K562 (cell line): Measurements from ENCODE around the gene ZNF853. TPM values are rescaled to one million over a fixed set of nuclear protein-coding genes. Genes with fewer than 3 reads are reported as not detected.

Source experiments
- ATAC-seq: fragments of 200-7000 bp; cut with Tn5 transposase; 3 replicates; pipeline ENCODE4 v1.9.1; 2020; ENCODE audit warnings: moderate library complexity
- BruUV-seq: library from RNA; stranded (reverse); fragments of 400-500 nt; replicated peaks from 2 replicates; lab custom pipeline; 2021; lab: Mats Ljungman, UMichigan
- CTCF ChIA-PET: fragments of 300-600 bp; formaldehyde crosslinking; extraction: SDS; loops from one replicate; lab custom pipeline; 2021; ENCODE audit warnings: low intra/inter-chr PET ratio; lab: Yijun Ruan, JAX
- POLR2A ChIA-PET: fragments of 300-600, 350-650 bp; sonication (Branson Sonifier 250); formaldehyde crosslinking; extraction: SDS; loops from one replicate; lab custom pipeline; 2021; ENCODE audit warnings: antibody characterized with exemption, inconsistent platforms; lab: Yijun Ruan, JAX
- DNase-seq, 4 experiments: peaks; one replicate each; pipeline versions ENCODE4 v3.0.0 to v3.0.0-alpha.2; 2011 to 2018; ENCODE audit warnings: low spot score in 3 of 4, mixed read lengths in 3 of 4; ENCODE audit errors: extremely low read depth in 1 of 4
- FAIRE-seq: peaks from 2 replicates; lab custom pipeline; 2011; peaks lifted over from hg19 to GRCh38; lab: Jason Lieb, UNC
- H2AFZ ChIP-seq: 2 replicates; pipeline ENCODE4 v1.6.0; 2011; ENCODE audit warnings: low read depth, low read length, control low read depth, inconsistent platforms
- H3K27ac ChIP-seq: fragments of 200-600 bp; 3 replicates; pipeline ENCODE4 v1.8.0; 2011; ENCODE audit warnings: low read depth, mild to moderate bottlenecking, control low read depth, inconsistent platforms, low read length, moderate library complexity, mixed read lengths; ENCODE audit errors: extremely low read depth
- H3K27me3 ChIP-seq, 2 experiments: fragments of 300-600 bp in 1 of 2; 2 replicates in 1 of 2; 3 replicates in 1 of 2; pipeline versions ENCODE4 v1.6.0 to v1.8.0; 2011; ENCODE audit warnings: inconsistent platforms in 2 of 2, low read length in 2 of 2, mild to moderate bottlenecking in 1 of 2, mixed read lengths in 1 of 2, moderate library complexity in 1 of 2; ENCODE audit not compliant: control insufficient read depth in 2 of 2, insufficient read depth in 2 of 2
- H3K36me3 ChIP-seq: fragments of 300-600 bp; 3 replicates; pipeline ENCODE4 v1.8.0; 2011; ENCODE audit warnings: mild to moderate bottlenecking, low read length, inconsistent platforms; ENCODE audit not compliant: control insufficient read depth, insufficient read depth
- H3K4me1 ChIP-seq, 2 experiments: fragments of 200-600 bp in 1 of 2; replicated peaks in 1 of 2; 2 replicates in 1 of 2; 3 replicates in 1 of 2; pipeline versions ENCODE4 v1.5.1 to v1.8.0; 2011; ENCODE audit warnings: inconsistent platforms in 2 of 2, low read length in 2 of 2, mild to moderate bottlenecking in 1 of 2, mixed read lengths in 1 of 2, moderate library complexity in 1 of 2; ENCODE audit not compliant: control insufficient read depth in 2 of 2, insufficient read depth in 2 of 2
- H3K4me2 ChIP-seq: 2 replicates; pipeline ENCODE4 v1.6.1; 2011; ENCODE audit warnings: low read length, control low read depth, inconsistent platforms, mixed read lengths; ENCODE audit not compliant: insufficient read depth
- H3K4me3 ChIP-seq: fragments of 200-600 bp; sonication (generic), shearing (Covaris generic); 2 replicates; pipeline ENCODE4 v1.5.1; 2016; ENCODE audit warnings: control low read depth, inconsistent platforms
- H3K79me2 ChIP-seq: fragments of 200-600 bp; 3 replicates; pipeline ENCODE4 v1.8.0; 2011; ENCODE audit warnings: low read length, inconsistent platforms; ENCODE audit not compliant: control insufficient read depth, insufficient read depth
- H3K9ac ChIP-seq, 2 experiments: 2 replicates each; pipeline versions ENCODE4 v1.6.0 to v1.6.1; 2011; ENCODE audit warnings: low read depth in 2 of 2, low read length in 2 of 2, control low read depth in 1 of 2, inconsistent platforms in 1 of 2, mild to moderate bottlenecking in 1 of 2, mixed read lengths in 1 of 2; ENCODE audit not compliant: insufficient read depth in 1 of 2
- H3K9me1 ChIP-seq: one replicate; pipeline ENCODE4 v1.6.0; 2011; ENCODE audit warnings: inconsistent platforms, mild to moderate bottlenecking, low read length, moderate library complexity; ENCODE audit not compliant: control insufficient read depth, insufficient read depth
- H3K9me3 ChIP-seq: replicated peaks from 2 replicates; pipeline ENCODE4 v1.5.1; 2011; ENCODE audit warnings: low read depth, low read length, inconsistent platforms; ENCODE audit not compliant: control insufficient read depth, insufficient read depth
- H4K20me1 ChIP-seq: replicated peaks from 2 replicates; pipeline ENCODE4 v1.6.1; 2011; ENCODE audit warnings: low read length, inconsistent platforms, mixed read lengths; ENCODE audit not compliant: control insufficient read depth, insufficient read depth
- C11orf30 ChIP-seq: fragments of 450-650 bp; IDR thresholded peaks from 2 replicates; pipeline ENCODE4 v1.6.1; 2016; ENCODE audit warnings: low read depth, mild to moderate bottlenecking
- ERF ChIP-seq: fragments of 450-650 bp; formaldehyde crosslinking; IDR thresholded peaks from 2 replicates; pipeline ENCODE4 v1.4.0; 2020; ENCODE audit warnings: mild to moderate bottlenecking, mixed read lengths
- GTF2B ChIP-seq: IDR thresholded peaks from 2 replicates; pipeline ENCODE4 v1.6.1; 2011; ENCODE audit not compliant: insufficient read length; ENCODE audit errors: extremely low read depth
- IRF2 ChIP-seq: sonication (generic); formaldehyde crosslinking; IDR thresholded peaks from 2 replicates; pipeline ENCODE4 v1.8.1; 2022; ENCODE audit warnings: mild to moderate bottlenecking, missing genetic modification reagents
- MBD2 ChIP-seq: sonication (generic); IDR thresholded peaks from 2 replicates; pipeline ENCODE4 v1.6.1; 2016; ENCODE audit warnings: low read depth, borderline replicate concordance
- PHF21A ChIP-seq: fragments of 450-650 bp; IDR thresholded peaks from 2 replicates; pipeline ENCODE4 v1.6.1; 2017; ENCODE audit warnings: low read depth, borderline replicate concordance
- POLR2G ChIP-seq: fragments of 200-400 bp; formaldehyde crosslinking; IDR thresholded peaks from 2 replicates; pipeline ENCODE4 v1.6.1; 2017; ENCODE audit warnings: low read depth, mild to moderate bottlenecking, antibody characterized with exemption, low read length, moderate library complexity
- PRPF4 ChIP-seq: fragments of 200-400 bp; formaldehyde crosslinking; IDR thresholded peaks from one replicate; pipeline ENCODE4 v1.6.1; 2017; ENCODE audit warnings: low read length, low read depth, mild to moderate bottlenecking; ENCODE audit not compliant: insufficient read depth, poor library complexity, severe bottlenecking
- RB1 ChIP-seq: fragments of 450-650 bp; IDR thresholded peaks from 2 replicates; pipeline ENCODE4 v1.6.1; 2017; ENCODE audit warnings: low read depth, mild to moderate bottlenecking
- RBFOX2 ChIP-seq: fragments of 200-400 bp; formaldehyde crosslinking; IDR thresholded peaks from 2 replicates; pipeline ENCODE4 v1.6.1; 2017; ENCODE audit warnings: low read depth, mild to moderate bottlenecking, low read length, moderate library complexity
- SRSF1 ChIP-seq: fragments of 200-400 bp; formaldehyde crosslinking; IDR thresholded peaks from 2 replicates; pipeline ENCODE4 v1.6.1; 2017; ENCODE audit warnings: mild to moderate bottlenecking, low read depth, low read length, moderate library complexity
- STAG1 ChIP-seq: sonication (generic); formaldehyde crosslinking; IDR thresholded peaks from 2 replicates; pipeline ENCODE4 v1.5.0; 2020; ENCODE audit warnings: missing genetic modification reagents, borderline replicate concordance
- ZNF316 ChIP-seq: fragments of 450-650 bp; IDR thresholded peaks from 2 replicates; pipeline ENCODE4 v1.6.1; 2016
- WGBS: fragments of 100-300 bp; shearing (Covaris generic); methylation state at CpG from one replicate; pipeline ENCODE4 v1.1.6; 2016; ENCODE audit warnings: low coverage, mixed read lengths; ENCODE audit not compliant: insufficient coverage; ENCODE audit errors: missing lambda C conversion rate; 5-methylcytosine and 5-hydroxymethylcytosine counted together
- in situ Hi-C: fragments of 300-500 bp; cut with MboI; formaldehyde crosslinking; loops from 4 replicates; pipeline ENCODE4 v1.15.0; 2018; ENCODE audit warnings: inconsistent platforms, mixed read lengths
- intact Hi-C: fragments of 100-400 bp; cut with micrococcal nuclease; formaldehyde crosslinking; loops from 2 replicates; pipeline ENCODE4 v1.14.2; 2022
- polyA plus RNA-seq, 8 experiments: library from polyadenylated mRNA; depleted of rRNA in 4 of 8; stranded (reverse) in 5 of 8; unstranded in 3 of 8; fragments of >200 nt; fragmentation: Nextera tagmentation in 2 of 8; fragmentation: Illumina TruSeq in 1 of 8; extraction: Ambion mirVana in 2 of 8; extraction: Trizol in 1 of 8; gene quantifications; 2 replicates each; pipeline versions ENCODE4 v1.2.1 to v1.2.3, GENCODE V29; 2011 to 2014; ENCODE audit warnings: inconsistent platforms in 1 of 8, missing spikeins in 1 of 8
- total RNA-seq, 7 experiments: library from RNA; depleted of rRNA in 6 of 7; stranded (reverse); fragments of >200 nt in 6 of 7; fragmentation: Illumina TruSeq in 2 of 7; extraction: Trizol in 2 of 7; gene quantifications; 2 replicates each; pipeline versions ENCODE4 v1.2.1 to v1.2.3, GENCODE V29; 2011 to 2021; ENCODE audit warnings: low replicate concordance in 1 of 7

Gene ZNF853
- total and polyA plus RNA-seq, 9 of the 15 experiments (the other 6 are each of a cell fraction or from before 2014, with no cell fraction given) = 0.03 TPM; not detected in 8

GRCh38 chr7:6639032-6639431 is 23.6 kb downstream of the ZNF853 start:
- Histone ChIP-seq H3K4me2 (peak overlapping the region; percentile 91), H3K9ac (peak overlapping the region; percentile 71 to 94; a peak in 2 of 4 replicates), H3K79me2 (peaks cover 59% of the 10 kb centered on the region), H3K36me3 (peaks cover 52% of the 10 kb centered on the region), H3K4me3 (peak overlapping the region; percentile 76), H3K9me1 (peaks cover 2% of the 10 kb centered on the region), H4K20me1 (no peaks in the 10 kb centered on the region), H3K27ac (peak overlapping the region; percentile 83; the same call in 2 of the 3 replicates), H3K4me1 (peaks cover 19 to 64% of the 10 kb centered on the region in 2 experiments; a peak in 4 of 5 replicates), H3K9me3 (peaks cover 6% of the 10 kb centered on the region; the same call in 1 of the 2 replicates), H3K27me3 (no peaks in the 10 kb centered on the region; a peak in 1 of 5 replicates), H2AFZ (no peak overlapping the region)
- intact Hi-C loops = no loop called here
- POLR2A ChIA-PET = no interaction called here
- WGBS = 65% methylated on average over 4 of the region's 4 CpGs
- TF ChIP-seq ZNF316 = peak; percentile 66
- peak; percentile 51; the same call in 1 of the 2 replicates for TF ChIP-seq C11orf30
- no peak for TF ChIP-seq GTF2B
- FAIRE-seq (no peak), DNase-seq (no peak), ATAC-seq (no peak)
- no TSS peak for BruUV-seq
- in situ Hi-C loops = no loop called here
- CTCF ChIA-PET = no interaction called here

- no peak overlapping the region for H3K4me3 ChIP-seq
- 95% methylated on average over 9 of the region's 11 CpGs for WGBS
Observed at GRCh38 chr7:6639627-6640026, 24.2 kb downstream of the ZNF853 start.

More at GRCh38 chr7:6639627-6640026, 24.2 kb downstream of the ZNF853 start:
- CTCF ChIA-PET = no interaction called here
- Histone ChIP-seq H3K9ac (peak overlapping the region; percentile 45 to 77; a peak in 3 of 4 replicates), H3K4me2 (peak overlapping the region; percentile 91), H4K20me1 (no peaks in the 10 kb centered on the region), H2AFZ (0 out of 2 replicates have a peak overlapping the region, but pooled peaks have one; percentile 18), H3K4me1 (peaks cover 19 to 64% of the 10 kb centered on the region in 2 experiments; a peak in 4 of 5 replicates), H3K79me2 (peaks cover 59% of the 10 kb centered on the region), H3K36me3 (peaks cover 58% of the 10 kb centered on the region)
- intact Hi-C loops = no loop called here
- ATAC-seq = no peak
- no TSS peak for BruUV-seq
- TF ChIP-seq MBD2 (no peak), RBFOX2 (peak; percentile 54; the same call in 1 of the 2 replicates), STAG1 (CRISPR knock-in tag) (no peak), SRSF1 (no peak), ERF (CRISPR knock-in tag) (no peak), PHF21A (no peak), PRPF4 (no peak), IRF2 (CRISPR knock-in tag) (no peak), RB1 (no peak), POLR2G (peak; percentile 50)
- TF ChIP-seq, all 486 proteins: peak for 2
- Histone ChIP-seq H3K27ac (peak overlapping the region; percentile 83), H3K9me1 (peaks cover 2% of the 10 kb centered on the region), H3K9me3 (peaks cover 6% of the 10 kb centered on the region; the same call in 1 of the 2 replicates), H3K27me3 (no peaks in the 10 kb centered on the region)
- POLR2A ChIA-PET = no interaction called here
- in situ Hi-C loops = no loop called here
- FAIRE-seq = no peak
- no peak for DNase-seq
